ENCODE data around the gene EFHC1.

DNA sequence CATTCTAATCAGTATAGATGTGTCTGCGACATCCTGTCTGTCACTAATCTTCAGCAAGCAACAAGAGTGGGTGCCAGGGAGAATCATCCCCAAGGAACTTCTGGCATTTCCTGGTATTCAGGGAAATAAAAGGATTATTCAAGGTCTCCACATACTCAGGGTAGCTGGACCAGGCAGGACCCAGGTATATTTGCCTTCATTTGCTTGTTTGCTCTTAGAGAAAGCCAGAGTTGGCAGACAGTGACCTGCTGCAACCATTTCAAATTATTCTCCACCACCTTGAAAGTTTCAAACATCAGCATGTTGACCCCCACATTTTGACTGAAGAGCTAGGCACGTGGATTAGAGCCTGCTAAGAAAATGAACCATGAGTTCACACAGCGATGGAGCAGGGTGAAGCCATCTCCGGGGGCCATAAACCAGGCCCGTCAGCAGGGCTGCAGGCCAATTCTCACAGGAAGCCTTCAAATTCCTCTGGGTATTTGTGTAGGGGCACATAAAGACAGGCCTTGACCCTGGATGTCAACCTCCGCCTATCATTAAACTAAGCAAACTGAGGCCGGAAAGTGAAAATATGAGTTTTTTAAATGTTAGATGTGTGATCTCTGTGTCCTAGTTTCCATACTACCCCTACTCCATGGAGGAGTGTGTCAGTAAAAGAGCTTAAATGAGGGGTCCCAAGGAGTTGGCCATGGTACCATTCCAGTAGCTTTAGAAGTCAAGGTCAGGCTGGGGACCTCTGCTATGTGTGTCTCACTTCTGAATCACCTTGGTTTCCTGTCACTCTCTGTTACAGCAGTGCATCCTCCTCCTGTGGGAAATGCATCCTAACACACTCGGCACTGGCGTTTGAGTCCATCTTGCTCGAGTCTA lies 123.8 kb downstream of the EFHC1 start:
- TF ChIP-seq, protein P1, sequence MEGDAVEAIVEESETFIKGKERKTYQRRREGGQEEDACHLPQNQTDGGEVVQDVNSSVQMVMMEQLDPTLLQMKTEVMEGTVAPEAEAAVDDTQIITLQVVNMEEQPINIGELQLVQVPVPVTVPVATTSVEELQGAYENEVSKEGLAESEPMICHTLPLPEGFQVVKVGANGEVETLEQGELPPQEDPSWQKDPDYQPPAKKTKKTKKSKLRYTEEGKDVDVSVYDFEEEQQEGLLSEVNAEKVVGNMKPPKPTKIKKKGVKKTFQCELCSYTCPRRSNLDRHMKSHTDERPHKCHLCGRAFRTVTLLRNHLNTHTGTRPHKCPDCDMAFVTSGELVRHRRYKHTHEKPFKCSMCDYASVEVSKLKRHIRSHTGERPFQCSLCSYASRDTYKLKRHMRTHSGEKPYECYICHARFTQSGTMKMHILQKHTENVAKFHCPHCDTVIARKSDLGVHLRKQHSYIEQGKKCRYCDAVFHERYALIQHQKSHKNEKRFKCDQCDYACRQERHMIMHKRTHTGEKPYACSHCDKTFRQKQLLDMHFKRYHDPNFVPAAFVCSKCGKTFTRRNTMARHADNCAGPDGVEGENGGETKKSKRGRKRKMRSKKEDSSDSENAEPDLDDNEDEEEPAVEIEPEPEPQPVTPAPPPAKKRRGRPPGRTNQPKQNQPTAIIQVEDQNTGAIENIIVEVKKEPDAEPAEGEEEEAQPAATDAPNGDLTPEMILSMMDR (IDR thresholded peaks at IDR 0.05), result no peak
- no peak for TF ChIP-seq POLR2A (IDR thresholded peaks at IDR 0.05)
